ENCODE data around the gene NID1.
"Not testable (repeated sequence)": the region's sequence is repeated elsewhere in the genome, so short reads cannot be mapped to it uniquely, and the experiment has no call there.

Gene NID1

GRCh38 chr1:236064674-236065508 lies at the start of gene NID1:
TSS of gene NID1 (minus strand) at chr1:236065090. CDS start at chr1:236065079, 11 bp downstream.
- in situ Hi-C loops (cut with MboI; ENCODE audit: low sequenced_read_pairs) = no loop called here

GRCh38 chr1:236114076-236114747 lies 49.3 kb upstream of the NID1 start:
- in situ Hi-C loops (cut with MboI; ENCODE audit: low sequenced_read_pairs) = loop anchor here (10.0 kb wide), 1 partner anchor 381 kb away; no protein-coding TSS in a partner anchor

GRCh38 chr1:236113324-236114032 lies 48.6 kb upstream of the NID1 start:
- in situ Hi-C loops (cut with MboI; ENCODE audit: low sequenced_read_pairs) = loop anchor here (10.0 kb wide), 1 partner anchor 381 kb away; no protein-coding TSS in a partner anchor

GRCh38 chr1:236112332-236112627 lies 47.4 kb upstream of the NID1 start:
- in situ Hi-C loops (cut with MboI; ENCODE audit: low sequenced_read_pairs) = loop anchor here (10.0 kb wide), 1 partner anchor 383 kb away; no protein-coding TSS in a partner anchor

- in situ Hi-C loops (cut with MboI; ENCODE audit: low sequenced_read_pairs) = loop anchor here (10.0 kb wide), 1 partner anchor 383 kb away; no protein-coding TSS in a partner anchor
These were observed 46.8 kb upstream of the NID1 start for GRCh38 chr1:236111527-236112331.

GRCh38 chr1:236110137-236110536 lies 45.2 kb upstream of the NID1 start:
- in situ Hi-C loops (cut with MboI; ENCODE audit: low sequenced_read_pairs) = loop anchor here (10.0 kb wide), 1 partner anchor 385 kb away; no protein-coding TSS in a partner anchor

GRCh38 chr1:236108027-236108648 lies 43.2 kb upstream of the NID1 start:
- in situ Hi-C loops (cut with MboI; ENCODE audit: low sequenced_read_pairs) = no loop called here

- in situ Hi-C loops (cut with MboI; ENCODE audit: low sequenced_read_pairs) = no loop called here
These were observed 42.4 kb upstream of the NID1 start for GRCh38 chr1:236107121-236107907.

- in situ Hi-C loops (cut with MboI; ENCODE audit: low sequenced_read_pairs) = no loop called here
These were observed 38.8 kb upstream of the NID1 start for GRCh38 chr1:236103646-236104218.

- in situ Hi-C loops (cut with MboI; ENCODE audit: low sequenced_read_pairs) = no loop called here
These were observed 38.2 kb upstream of the NID1 start for GRCh38 chr1:236103059-236103458.

GRCh38 chr1:236102611-236103010 lies 37.7 kb upstream of the NID1 start:
- in situ Hi-C loops (cut with MboI; ENCODE audit: low sequenced_read_pairs) = no loop called here

- in situ Hi-C loops (cut with MboI; ENCODE audit: low sequenced_read_pairs) = no loop called here
These were observed 36.6 kb upstream of the NID1 start for GRCh38 chr1:236101233-236102200.

GRCh38 chr1:236100799-236101198 lies 35.9 kb upstream of the NID1 start:
- in situ Hi-C loops (cut with MboI; ENCODE audit: low sequenced_read_pairs) = no loop called here

GRCh38 chr1:236099355-236099974 lies 34.6 kb upstream of the NID1 start:
- in situ Hi-C loops (cut with MboI; ENCODE audit: low sequenced_read_pairs) = no loop called here

- in situ Hi-C loops (cut with MboI; ENCODE audit: low sequenced_read_pairs) = no loop called here
These were observed 33.4 kb upstream of the NID1 start for GRCh38 chr1:236098267-236098666.

- in situ Hi-C loops (cut with MboI; ENCODE audit: low sequenced_read_pairs) = not testable (repeated sequence)
These were observed 32.0 kb upstream of the NID1 start for GRCh38 chr1:236096660-236097482.

Measured in HL-60/S4 treated with phorbol 12-myristate 13-acetate at 8.2 ng/mL for 4 days and 3 days (cell line).